Adipocyte (in vitro differentiated cells): ENCODE data around the gene OBP2A.

Experiments
- DNase-seq: peaks from one replicate; pipeline ENCODE4 v3.0.0-alpha.2; 2015; ENCODE audit warnings: low read depth
- H3K27me3 ChIP-seq: replicated peaks from 2 replicates; pipeline ENCODE4 v1.7.0; 2013; ENCODE audit warnings: mild to moderate bottlenecking, low read length, moderate library complexity; ENCODE audit not compliant: control insufficient read depth, insufficient read depth
- H3K36me3 ChIP-seq: 2 replicates; pipeline ENCODE4 v1.7.0; 2013; ENCODE audit warnings: low read length, mild to moderate bottlenecking, moderate library complexity; ENCODE audit not compliant: control insufficient read depth, insufficient read depth, severe bottlenecking
- H3K4me1 ChIP-seq: 2 replicates; pipeline ENCODE4 v1.7.0; 2013; ENCODE audit warnings: mild to moderate bottlenecking, low read length, moderate library complexity; ENCODE audit not compliant: control insufficient read depth, insufficient read depth
- H3K4me3 ChIP-seq: 2 replicates; pipeline ENCODE4 v1.7.0; 2013; ENCODE audit warnings: mild to moderate bottlenecking, low read length, moderate library complexity
- H3K9ac ChIP-seq: 2 replicates; pipeline ENCODE4 v1.7.0; 2013; ENCODE audit warnings: mild to moderate bottlenecking, low read length, moderate library complexity
- H3K9me3 ChIP-seq: 2 replicates; pipeline ENCODE4 v1.7.0; 2013; ENCODE audit warnings: mild to moderate bottlenecking, low read length, moderate library complexity; ENCODE audit not compliant: control insufficient read depth

Gene OBP2A

DNA sequence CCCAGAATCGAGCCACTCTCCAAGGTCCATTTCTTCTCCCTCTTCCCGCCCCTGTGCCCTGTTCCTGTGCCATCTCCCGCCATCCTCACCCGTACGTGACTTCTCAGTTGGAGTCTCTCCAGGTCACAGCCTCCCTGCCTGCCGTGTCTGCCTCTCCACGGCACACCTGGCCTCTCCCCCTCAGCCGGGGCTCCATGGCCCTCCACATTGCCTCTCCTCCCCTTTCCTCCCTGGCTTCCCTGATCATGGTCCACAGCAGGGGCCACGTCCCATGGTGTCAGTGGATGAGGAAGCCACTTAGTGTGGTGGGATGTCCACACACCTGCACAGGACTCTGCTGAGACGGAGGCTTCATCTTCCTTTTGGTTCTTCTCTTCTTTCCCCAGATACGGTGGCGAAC lies 17.9 kb downstream of the OBP2A start:
- peaks cover 5% of the 10 kb centered on the region for H3K9me3 ChIP-seq
- no peaks in the 10 kb centered on the region for H3K36me3 ChIP-seq
- no peak overlapping the region for H3K4me3 ChIP-seq
- no peaks in the 10 kb centered on the region for H3K4me1 ChIP-seq
- DNase-seq, result no peak
- H3K9ac ChIP-seq, result no peak overlapping the region
- peaks cover 20% of the 10 kb centered on the region for H3K27me3 ChIP-seq

DNA sequence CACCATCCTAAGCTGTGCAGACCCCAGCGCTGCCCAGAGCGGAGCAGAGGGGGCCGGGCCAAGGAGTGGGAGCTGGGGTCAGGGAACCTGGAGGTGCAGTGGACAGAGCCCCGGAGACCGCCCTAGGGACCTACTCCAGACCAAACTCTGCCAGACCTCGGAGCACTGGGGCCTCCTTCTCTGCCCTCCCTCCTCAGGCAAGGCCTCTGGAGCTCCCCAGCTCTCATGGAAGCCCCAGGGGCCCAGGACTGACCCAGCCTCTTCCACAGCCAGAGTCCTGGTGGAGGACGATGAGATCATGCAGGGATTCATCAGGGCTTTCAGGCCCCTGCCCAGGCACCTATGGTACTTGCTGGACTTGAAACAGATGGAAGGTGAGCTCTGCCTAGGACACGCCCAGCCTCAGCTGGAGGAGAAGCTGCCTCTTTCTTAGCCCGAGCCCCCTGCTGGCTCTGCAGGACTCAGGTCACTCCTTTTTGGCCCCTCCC lies 19.3 kb downstream of the OBP2A start:
- no peak overlapping the region for H3K4me3 ChIP-seq
- no peaks in the 10 kb centered on the region for H3K4me1 ChIP-seq
- no peaks in the 10 kb centered on the region for H3K36me3 ChIP-seq
- peaks cover 13% of the 10 kb centered on the region for H3K9me3 ChIP-seq
- peaks cover 14% of the 10 kb centered on the region for H3K27me3 ChIP-seq
- DNase-seq, result no peak
- no peak overlapping the region for H3K9ac ChIP-seq

DNA sequence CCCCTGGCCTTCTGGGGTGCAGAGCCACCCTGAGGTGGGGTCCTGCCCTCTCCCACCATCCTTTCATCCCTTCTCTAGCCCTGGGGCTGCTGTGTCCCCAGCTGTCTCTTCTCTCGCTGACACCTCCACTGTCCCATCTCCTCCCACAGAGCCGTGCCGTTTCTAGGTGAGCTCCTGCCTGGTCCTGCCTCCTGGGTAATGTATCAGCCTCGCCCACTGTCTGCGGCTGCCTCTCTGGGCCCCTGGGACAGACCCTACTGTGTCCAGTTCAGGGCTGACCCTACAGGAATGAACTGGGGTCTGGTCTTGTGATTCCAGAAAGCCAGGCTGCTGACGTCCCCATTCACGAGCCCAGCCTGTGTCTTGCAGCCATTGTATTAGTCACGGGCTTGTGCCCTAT lies 19.7 kb downstream of the OBP2A start:
- Histone ChIP-seq H3K4me3 (no peak overlapping the region), H3K27me3 (peaks cover 14% of the 10 kb centered on the region), H3K9me3 (peaks cover 13% of the 10 kb centered on the region), H3K9ac (no peak overlapping the region), H3K4me1 (no peaks in the 10 kb centered on the region), H3K36me3 (no peaks in the 10 kb centered on the region)
- DNase-seq, result no peak

DNA sequence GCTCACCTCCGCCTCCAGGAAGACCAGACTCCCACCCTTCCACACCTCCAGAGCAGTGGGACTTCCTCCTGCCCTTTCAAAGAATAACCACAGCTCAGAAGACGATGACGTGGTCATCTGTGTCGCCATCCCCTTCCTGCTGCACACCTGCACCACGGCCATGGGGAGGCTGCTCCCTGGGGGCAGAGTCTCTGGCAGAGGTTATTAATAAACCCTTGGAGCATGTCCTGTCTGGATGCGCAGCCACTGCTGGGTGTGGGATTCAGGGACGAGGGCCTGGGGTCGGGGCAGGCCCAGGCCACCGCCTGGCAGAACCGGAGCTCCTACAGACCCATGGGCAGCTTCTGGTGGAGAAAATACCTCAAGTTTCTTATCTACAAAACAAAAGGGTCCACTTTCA lies 20.6 kb downstream of the OBP2A start:
- no peak for DNase-seq
- Histone ChIP-seq H3K36me3 (no peaks in the 10 kb centered on the region), H3K9me3 (peaks cover 13% of the 10 kb centered on the region), H3K4me1 (no peaks in the 10 kb centered on the region), H3K4me3 (no peak overlapping the region), H3K9ac (no peak overlapping the region), H3K27me3 (peaks cover 14% of the 10 kb centered on the region)

DNA sequence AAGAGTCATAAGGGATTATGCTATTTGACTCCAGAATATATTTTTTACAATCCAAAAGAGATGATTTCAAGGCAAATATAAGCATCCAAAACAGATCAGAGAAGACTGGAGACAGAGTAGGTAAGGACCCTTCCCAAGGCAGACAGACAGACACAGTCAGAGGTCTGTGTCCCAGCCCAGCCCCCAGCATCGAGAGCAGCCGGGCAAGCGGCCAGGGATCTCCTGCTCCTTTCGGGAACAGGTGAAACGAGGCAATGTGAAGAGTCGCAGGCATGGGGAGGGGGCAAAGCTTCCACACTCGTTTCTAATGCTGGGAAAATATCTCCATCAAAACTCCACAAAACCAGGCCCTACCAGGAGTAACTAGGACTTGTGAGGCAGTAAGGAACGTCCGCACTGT lies 21.4 kb downstream of the OBP2A start:
- Histone ChIP-seq H3K27me3 (peaks cover 14% of the 10 kb centered on the region), H3K4me3 (no peak overlapping the region), H3K9me3 (peaks cover 13% of the 10 kb centered on the region), H3K36me3 (no peaks in the 10 kb centered on the region), H3K9ac (no peak overlapping the region), H3K4me1 (no peaks in the 10 kb centered on the region)
- DNase-seq, result no peak

DNA sequence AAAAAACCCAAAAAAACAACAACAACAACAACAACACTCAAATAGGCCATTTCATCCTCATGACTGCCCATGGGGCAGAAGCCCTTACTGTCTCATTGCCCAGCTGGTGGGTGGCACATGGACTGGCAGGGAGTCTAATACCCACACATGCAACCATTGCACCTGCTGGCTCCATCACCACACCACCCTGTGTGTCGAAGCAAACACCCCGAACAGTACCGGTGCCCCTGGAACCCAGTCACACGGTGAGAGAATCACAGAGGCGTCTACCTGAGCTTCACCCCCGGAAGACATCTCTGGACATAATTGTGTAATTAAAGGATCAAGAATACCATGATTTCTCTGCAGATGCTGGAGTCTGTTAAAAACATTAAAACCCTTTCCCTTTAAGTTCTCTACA lies 22.1 kb downstream of the OBP2A start:
- H3K36me3 ChIP-seq, result no peaks in the 10 kb centered on the region

DNA sequence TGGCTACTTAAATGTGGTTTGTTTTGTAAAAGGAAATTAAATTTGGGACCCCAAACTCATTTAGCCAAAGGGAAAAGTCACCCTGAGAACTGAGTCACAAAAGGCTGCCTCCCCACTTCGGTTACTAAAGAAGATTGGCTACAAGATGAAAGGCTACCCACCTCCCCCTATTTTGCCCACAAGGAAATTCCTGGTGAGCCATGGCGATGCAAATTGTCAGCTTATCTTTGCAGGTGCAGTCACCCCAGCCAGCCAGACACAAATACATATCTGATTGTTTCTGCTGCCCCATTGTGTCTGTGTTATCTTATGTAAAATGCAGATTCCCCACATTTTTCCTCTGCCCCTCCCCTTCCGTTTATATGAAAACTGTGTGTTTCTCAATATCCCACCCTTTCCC lies 24.5 kb downstream of the OBP2A start:
- Histone ChIP-seq H3K27me3 (peaks cover 4% of the 10 kb centered on the region), H3K36me3 (no peaks in the 10 kb centered on the region), H3K4me3 (no peak overlapping the region), H3K9ac (no peak overlapping the region), H3K9me3 (peaks cover 13% of the 10 kb centered on the region), H3K4me1 (no peaks in the 10 kb centered on the region)
- no peak for DNase-seq

More for the DNA sequence above, 22.1 kb downstream of the OBP2A start:
- DNase-seq, result no peak
- Histone ChIP-seq H3K27me3 (peaks cover 14% of the 10 kb centered on the region), H3K9me3 (peaks cover 13% of the 10 kb centered on the region), H3K4me3 (no peak overlapping the region), H3K4me1 (no peaks in the 10 kb centered on the region), H3K9ac (no peak overlapping the region)

DNA sequence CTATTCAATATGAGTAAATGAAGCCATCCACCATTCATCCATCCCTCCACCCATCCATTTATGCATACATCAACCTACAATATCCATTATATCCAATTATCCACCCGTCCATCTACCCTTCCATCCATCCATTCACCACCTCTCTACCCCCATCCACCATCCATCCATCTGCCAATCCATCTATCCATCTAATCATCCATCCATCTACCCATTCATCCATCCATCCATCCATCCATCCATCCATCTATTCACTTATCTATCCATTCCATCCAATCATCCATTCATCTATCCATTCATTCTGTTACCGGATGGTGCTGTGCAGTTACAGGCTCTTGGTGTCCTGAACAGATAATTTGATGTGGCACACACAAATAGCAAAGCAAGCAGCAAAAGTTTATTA lies 26.3 kb downstream of the OBP2A start:
- Histone ChIP-seq H3K36me3 (no peaks in the 10 kb centered on the region), H3K9me3 (peaks cover 13% of the 10 kb centered on the region), H3K27me3 (peaks cover 8% of the 10 kb centered on the region), H3K4me3 (no peak overlapping the region), H3K4me1 (no peaks in the 10 kb centered on the region), H3K9ac (no peak overlapping the region)
- no peak for DNase-seq

DNA sequence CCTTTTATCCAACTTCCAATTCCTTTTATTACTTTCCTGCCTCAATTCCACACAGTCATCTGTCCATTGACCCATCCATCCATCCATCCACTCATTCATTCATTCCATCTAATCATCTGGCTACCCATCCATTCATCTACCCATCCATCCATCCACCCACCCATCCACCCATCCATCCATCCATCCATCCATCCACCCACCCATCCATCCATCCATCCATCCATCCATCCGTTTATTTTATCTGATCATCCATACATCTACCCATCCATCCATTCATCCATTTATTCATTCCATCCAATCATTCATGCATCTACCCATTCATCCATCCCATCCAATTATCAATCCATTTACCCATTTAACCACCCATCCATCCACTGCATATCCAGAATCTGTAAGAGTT lies 27.2 kb downstream of the OBP2A start:
- H3K27me3 ChIP-seq, result peaks cover 8% of the 10 kb centered on the region
- no peaks in the 10 kb centered on the region for H3K4me1 ChIP-seq
- peaks cover 13% of the 10 kb centered on the region for H3K9me3 ChIP-seq
- H3K9ac ChIP-seq, result no peak overlapping the region
- no peak for DNase-seq
- H3K36me3 ChIP-seq, result no peaks in the 10 kb centered on the region
- no peak overlapping the region for H3K4me3 ChIP-seq

DNA sequence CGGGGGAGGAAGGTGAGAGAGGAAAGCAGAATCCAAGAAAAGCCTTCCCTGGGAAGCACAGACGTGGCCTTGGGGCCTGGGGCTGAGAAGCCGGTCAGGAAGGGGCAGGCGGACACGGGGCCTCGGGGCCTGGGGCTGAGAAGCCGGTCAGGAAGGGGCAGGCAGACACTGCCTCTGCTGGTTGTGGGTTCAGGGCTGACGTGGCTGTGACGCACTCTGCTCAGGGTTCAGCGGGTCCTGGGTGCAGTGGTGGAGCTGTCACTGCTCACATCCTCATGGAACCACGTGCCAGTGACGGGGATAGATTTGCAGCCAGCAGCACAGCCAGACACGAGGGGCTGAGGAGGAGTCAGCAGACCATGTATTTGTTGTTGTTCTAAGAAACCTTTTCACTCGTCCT lies 28.4 kb downstream of the OBP2A start:
- Histone ChIP-seq H3K27me3 (peaks cover 8% of the 10 kb centered on the region), H3K4me3 (no peak overlapping the region), H3K9me3 (peaks cover 3% of the 10 kb centered on the region), H3K36me3 (no peaks in the 10 kb centered on the region), H3K4me1 (no peaks in the 10 kb centered on the region), H3K9ac (no peak overlapping the region)
- no peak for DNase-seq

DNA sequence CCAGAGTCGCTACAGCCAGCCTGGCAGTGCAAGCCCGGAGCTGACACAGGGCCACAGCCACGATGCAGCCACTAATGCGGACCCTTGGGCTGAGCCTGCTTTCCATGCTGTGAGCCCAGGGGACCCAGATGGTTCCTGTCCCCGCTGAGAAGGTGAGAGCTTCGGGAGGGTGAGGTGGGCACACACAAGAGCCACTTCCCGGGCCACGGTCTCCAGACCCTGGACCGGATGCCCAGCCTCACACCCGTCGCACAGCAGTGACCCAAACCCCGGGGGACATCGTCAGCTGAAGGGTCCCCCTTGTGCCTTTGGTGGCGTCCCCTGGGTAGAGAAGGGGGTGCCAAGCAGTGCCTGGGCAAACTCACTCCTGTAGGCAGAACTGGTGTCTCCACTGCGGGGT lies 29.0 kb downstream of the OBP2A start:
- no peak overlapping the region for H3K9ac ChIP-seq
- no peaks in the 10 kb centered on the region for H3K36me3 ChIP-seq
- no peaks in the 10 kb centered on the region for H3K9me3 ChIP-seq
- peaks cover 8% of the 10 kb centered on the region for H3K27me3 ChIP-seq
- H3K4me3 ChIP-seq, result no peak overlapping the region
- H3K4me1 ChIP-seq, result no peaks in the 10 kb centered on the region
- DNase-seq, result no peak

DNA sequence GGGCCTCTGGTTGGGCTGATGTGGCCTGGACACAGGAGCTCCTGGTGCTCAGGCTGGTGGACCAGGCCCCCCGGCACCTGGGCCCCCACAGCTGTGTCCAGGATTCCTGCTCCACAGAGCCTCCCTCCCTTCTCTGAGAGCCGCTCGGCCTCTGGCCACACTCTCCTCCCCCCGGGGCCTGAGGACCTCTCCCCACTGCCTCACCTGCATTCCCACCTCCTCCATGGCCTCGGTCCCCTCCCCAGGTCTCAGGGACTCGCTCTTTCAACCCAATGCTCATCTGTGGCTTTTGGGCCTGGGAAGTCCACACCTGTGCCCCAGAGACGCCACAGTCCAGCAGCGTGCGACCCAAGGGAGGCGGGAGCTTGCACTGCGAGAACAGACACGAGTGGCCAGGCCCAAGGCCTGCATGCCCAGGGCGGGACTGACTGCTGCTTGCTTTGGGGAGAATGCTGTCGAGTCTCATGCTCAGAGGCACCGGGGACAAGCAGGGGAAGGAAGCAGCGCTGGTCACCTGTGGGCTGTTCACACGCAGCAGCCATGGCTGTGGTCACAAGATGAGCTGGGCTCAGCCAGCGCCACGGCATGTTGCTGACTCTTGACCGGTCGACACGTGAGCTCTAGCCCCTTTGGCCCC lies 30.2 kb downstream of the OBP2A start:
- DNase-seq, result no peak
- Histone ChIP-seq H3K9ac (no peak overlapping the region), H3K4me3 (no peak overlapping the region)

More for the DNA sequence above, 30.2 kb downstream of the OBP2A start:
- H3K4me1 ChIP-seq, result no peaks in the 10 kb centered on the region
- peaks cover 8% of the 10 kb centered on the region for H3K27me3 ChIP-seq
- no peaks in the 10 kb centered on the region for H3K36me3 ChIP-seq
- no peaks in the 10 kb centered on the region for H3K9me3 ChIP-seq
